ENCODE data around the gene GPR139. TPM values are rescaled to one million over a fixed set of nuclear protein-coding genes. Genes with fewer than 3 reads are reported as not detected.

The GPR139 gene
- total and polyA plus RNA-seq, 10 of the 15 experiments (the other 5 are each of a cell fraction or from before 2014, with no cell fraction given), result not detected

DNA sequence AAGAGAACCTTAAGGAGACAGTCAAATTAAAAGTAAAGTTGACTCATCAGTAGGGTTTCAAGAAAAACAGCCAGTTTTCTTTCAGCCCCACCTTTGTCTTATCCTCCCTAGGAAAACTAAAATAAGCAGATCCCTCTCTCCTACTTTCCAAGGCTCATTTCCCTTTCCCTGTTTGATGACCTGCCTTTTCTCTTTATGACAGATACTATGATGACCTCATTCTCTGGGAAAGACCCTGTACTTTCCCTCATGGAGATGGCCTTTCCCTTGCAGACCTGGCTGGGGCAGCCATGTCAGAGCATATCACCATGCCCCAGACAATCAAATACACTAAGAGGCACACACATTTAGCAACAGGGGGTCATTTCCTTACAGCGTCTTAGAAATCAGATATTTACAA lies 53.6 kb downstream of the GPR139 start (continued):
- no peak for TF ChIP-seq RFX5 (IDR thresholded peaks at IDR 0.05; ENCODE audit: low read depth, low read length)

DNA sequence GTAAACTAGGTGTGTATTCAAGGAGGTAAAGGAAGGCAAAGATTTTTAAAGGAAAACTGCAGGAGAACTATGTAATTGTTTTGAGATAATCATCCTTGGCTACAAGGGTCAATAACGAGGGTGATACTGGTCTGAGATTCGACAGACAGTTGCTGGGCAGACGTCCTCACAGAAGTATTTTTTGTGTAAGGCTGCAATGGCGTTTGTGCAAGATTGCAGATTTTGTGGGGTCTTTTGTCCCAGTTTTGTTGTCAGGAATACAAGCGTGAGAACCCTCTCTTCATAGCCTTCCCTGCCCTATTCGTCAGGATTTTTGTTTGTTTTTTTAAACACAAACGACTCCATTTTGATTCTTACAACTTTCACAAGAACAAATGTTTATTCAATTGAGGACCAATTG lies 57.5 kb downstream of the GPR139 start:
- DNase-seq (ENCODE audit: low read depth, low spot score) (no peak), ATAC-seq (no peak), FAIRE-seq (no peak)
- ChIA-PET SMC1A (ENCODE audit: uncharacterized antibody, unreplicated experiment) (no interaction called here), RAD21 (ENCODE audit: unreplicated experiment) (no interaction called here), POLR2A (no interaction called here), CTCF (no interaction called here)
- no peak overlapping the region for H3K4me2 ChIP-seq (ENCODE audit: control insufficient read depth, insufficient read depth)
- H3K27ac ChIP-seq (ENCODE audit: control insufficient read depth, insufficient read depth), result no peak overlapping the region
- TF ChIP-seq ZSCAN29 (IDR thresholded peaks at IDR 0.05), result no peak
- H3K4me3 ChIP-seq, result no peak overlapping the region
- no peaks in the 10 kb centered on the region for H3K4me1 ChIP-seq (ENCODE audit: control insufficient read depth, insufficient read depth, low read length)
- no TSS peak for BruUV-seq (replicated peaks)
- in situ Hi-C loops (cut with MboI), result no loop called here
- no peaks in the 10 kb centered on the region for H3K79me2 ChIP-seq (ENCODE audit: control insufficient read depth, insufficient read depth, low read length)
- no peaks in the 10 kb centered on the region for H4K20me1 ChIP-seq (ENCODE audit: control insufficient read depth, insufficient read depth)
- no peaks in the 10 kb centered on the region for H3K27me3 ChIP-seq (replicated peaks in 1 of 2; ENCODE audit: control insufficient read depth in 2 of 2, insufficient read depth in 2 of 2, low read length in 1 of 2)
- H3K9me3 ChIP-seq (replicated peaks; ENCODE audit: control insufficient read depth, insufficient read depth, low read length), result no peaks in the 10 kb centered on the region
- no peak overlapping the region for H2AFZ ChIP-seq (ENCODE audit: control insufficient read depth, low read depth, low read length)
- no peak overlapping the region for H3K9ac ChIP-seq (ENCODE audit: control insufficient read depth, insufficient read depth, low read length)
- WGBS (ENCODE audit: insufficient coverage, insufficient replicate concordance, low lambda C conversion rate, missing lambda C conversion rate), result 26% methylated on average over 7 of the region's 7 CpGs
- H3K36me3 ChIP-seq (ENCODE audit: control insufficient read depth in 2 of 2, insufficient read depth in 2 of 2, low read length in 1 of 2), result no peaks in the 10 kb centered on the region
- intact Hi-C loops (cut with micrococcal nuclease; ENCODE audit: unreplicated experiment), result no loop called here

DNA sequence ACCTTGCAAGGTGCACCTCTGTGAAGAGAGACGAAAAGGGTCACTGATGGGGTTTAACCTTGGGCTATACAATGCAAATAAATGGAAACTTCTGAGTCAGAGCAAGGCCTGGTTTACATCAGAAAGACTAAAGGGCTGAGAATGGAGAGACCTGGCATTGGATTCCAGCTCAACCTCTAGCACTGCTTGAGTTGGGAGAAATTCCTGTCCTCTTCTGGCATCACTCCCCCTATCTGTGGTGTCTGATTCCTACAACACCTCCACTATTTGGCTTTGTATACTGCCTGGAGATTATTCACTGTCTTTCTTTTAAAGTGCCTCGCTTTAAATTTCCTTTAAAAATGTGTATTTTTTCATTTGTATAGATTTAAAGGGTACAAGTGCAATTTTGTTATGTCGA lies 68.8 kb downstream of the GPR139 start:
- H2AFZ ChIP-seq (ENCODE audit: control insufficient read depth, low read depth, low read length), result no peak overlapping the region
- H4K20me1 ChIP-seq (ENCODE audit: control insufficient read depth, insufficient read depth), result no peaks in the 10 kb centered on the region
- ChIA-PET RAD21 (ENCODE audit: unreplicated experiment) (no interaction called here), SMC1A (ENCODE audit: uncharacterized antibody, unreplicated experiment) (no interaction called here), POLR2A (no interaction called here), CTCF (no interaction called here)
- H3K9me3 ChIP-seq (replicated peaks; ENCODE audit: control insufficient read depth, insufficient read depth, low read length), result no peaks in the 10 kb centered on the region
- no peak for DNase-seq (ENCODE audit: low read depth, low spot score)
- no peak overlapping the region for H3K4me3 ChIP-seq
- WGBS (ENCODE audit: insufficient coverage, insufficient replicate concordance, low lambda C conversion rate, missing lambda C conversion rate), result 17% methylated on average over 3 of the region's 3 CpGs
- H3K4me2 ChIP-seq (ENCODE audit: control insufficient read depth, insufficient read depth), result no peak overlapping the region
- H3K27ac ChIP-seq (ENCODE audit: control insufficient read depth, insufficient read depth), result no peak overlapping the region
- no peaks in the 10 kb centered on the region for H3K36me3 ChIP-seq (ENCODE audit: control insufficient read depth in 2 of 2, insufficient read depth in 2 of 2, low read length in 1 of 2)
- no peak for TF ChIP-seq RAD21 (IDR thresholded peaks at IDR 0.05; ENCODE audit: insufficient read depth, low read depth, low read length)
- no peak for TF ChIP-seq POU2F2 (IDR thresholded peaks at IDR 0.05; ENCODE audit: borderline replicate concordance, low read depth, low read length)
- TF ChIP-seq POLR2A (IDR thresholded peaks at IDR 0.05; ENCODE audit: low read depth, low read length), result no peak
- TF ChIP-seq, protein P1, sequence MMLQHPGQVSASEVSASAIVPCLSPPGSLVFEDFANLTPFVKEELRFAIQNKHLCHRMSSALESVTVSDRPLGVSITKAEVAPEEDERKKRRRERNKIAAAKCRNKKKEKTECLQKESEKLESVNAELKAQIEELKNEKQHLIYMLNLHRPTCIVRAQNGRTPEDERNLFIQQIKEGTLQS (IDR thresholded peaks at IDR 0.05; ENCODE audit: borderline replicate concordance, extremely low read depth, low read depth, low read length), result no peak
- TF ChIP-seq NR2C1 (IDR thresholded peaks at IDR 0.05), result no peak
- TF ChIP-seq, protein P2, sequence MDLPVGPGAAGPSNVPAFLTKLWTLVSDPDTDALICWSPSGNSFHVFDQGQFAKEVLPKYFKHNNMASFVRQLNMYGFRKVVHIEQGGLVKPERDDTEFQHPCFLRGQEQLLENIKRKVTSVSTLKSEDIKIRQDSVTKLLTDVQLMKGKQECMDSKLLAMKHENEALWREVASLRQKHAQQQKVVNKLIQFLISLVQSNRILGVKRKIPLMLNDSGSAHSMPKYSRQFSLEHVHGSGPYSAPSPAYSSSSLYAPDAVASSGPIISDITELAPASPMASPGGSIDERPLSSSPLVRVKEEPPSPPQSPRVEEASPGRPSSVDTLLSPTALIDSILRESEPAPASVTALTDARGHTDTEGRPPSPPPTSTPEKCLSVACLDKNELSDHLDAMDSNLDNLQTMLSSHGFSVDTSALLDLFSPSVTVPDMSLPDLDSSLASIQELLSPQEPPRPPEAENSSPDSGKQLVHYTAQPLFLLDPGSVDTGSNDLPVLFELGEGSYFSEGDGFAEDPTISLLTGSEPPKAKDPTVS (IDR thresholded peaks at IDR 0.05; ENCODE audit: low read depth, low read length), result no peak
- no peak for TF ChIP-seq ZNF217 (IDR thresholded peaks at IDR 0.05)
- TF ChIP-seq, protein P3, sequence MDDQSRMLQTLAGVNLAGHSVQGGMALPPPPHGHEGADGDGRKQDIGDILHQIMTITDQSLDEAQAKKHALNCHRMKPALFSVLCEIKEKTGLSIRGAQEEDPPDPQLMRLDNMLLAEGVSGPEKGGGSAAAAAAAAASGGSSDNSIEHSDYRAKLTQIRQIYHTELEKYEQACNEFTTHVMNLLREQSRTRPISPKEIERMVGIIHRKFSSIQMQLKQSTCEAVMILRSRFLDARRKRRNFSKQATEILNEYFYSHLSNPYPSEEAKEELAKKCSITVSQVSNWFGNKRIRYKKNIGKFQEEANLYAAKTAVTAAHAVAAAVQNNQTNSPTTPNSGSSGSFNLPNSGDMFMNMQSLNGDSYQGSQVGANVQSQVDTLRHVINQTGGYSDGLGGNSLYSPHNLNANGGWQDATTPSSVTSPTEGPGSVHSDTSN (IDR thresholded peaks at IDR 0.05; ENCODE audit: insufficient replicate concordance, low read depth, low read length), result no peak
- TF ChIP-seq CREB1 (IDR thresholded peaks at IDR 0.05; ENCODE audit: low read depth), result no peak
- H3K79me2 ChIP-seq (ENCODE audit: control insufficient read depth, insufficient read depth, low read length), result no peaks in the 10 kb centered on the region
- no peaks in the 10 kb centered on the region for H3K4me1 ChIP-seq (ENCODE audit: control insufficient read depth, insufficient read depth, low read length)
- in situ Hi-C loops (cut with MboI), result no loop called here
- H3K27me3 ChIP-seq (replicated peaks in 1 of 2; ENCODE audit: control insufficient read depth in 2 of 2, insufficient read depth in 2 of 2, low read length in 1 of 2), result no peaks in the 10 kb centered on the region
- no peak overlapping the region for H3K9ac ChIP-seq (ENCODE audit: control insufficient read depth, insufficient read depth, low read length)
- BruUV-seq (replicated peaks), result no TSS peak
- no peak for FAIRE-seq
- intact Hi-C loops (cut with micrococcal nuclease; ENCODE audit: unreplicated experiment), result no loop called here
- ATAC-seq, result no peak

All from GM12878 (cell line).